Neuronal stem cell (in vitro differentiated cells): ENCODE measurements around the gene APOBEC3F.

Experiments used
- DNase-seq: peaks from one replicate; pipeline ENCODE4 v3.0.0-alpha.2; 2013; ENCODE audit warnings: low spot score
- H2AFZ ChIP-seq: one replicate; pipeline ENCODE4 v1.6.1; 2013; ENCODE audit warnings: mild to moderate bottlenecking, low read length, inconsistent platforms
- H2AK5ac ChIP-seq: 2 replicates; pipeline ENCODE4 v1.6.1; 2013; ENCODE audit warnings: low read depth, mild to moderate bottlenecking, inconsistent platforms, low read length, moderate library complexity, mixed read lengths
- H2BK120ac ChIP-seq: 2 replicates; pipeline ENCODE4 v1.6.1; 2013; ENCODE audit warnings: low read depth, mild to moderate bottlenecking, inconsistent platforms, low read length, moderate library complexity, mixed read lengths
- H2BK12ac ChIP-seq: one replicate; pipeline ENCODE4 v1.6.1; 2013; ENCODE audit warnings: low read length, inconsistent platforms
- H2BK15ac ChIP-seq: 2 replicates; pipeline ENCODE4 v1.6.1; 2013; ENCODE audit warnings: mild to moderate bottlenecking, low read length, inconsistent platforms, mixed read lengths
- H2BK5ac ChIP-seq: one replicate; pipeline ENCODE4 v1.6.1; 2013; ENCODE audit warnings: inconsistent platforms, mild to moderate bottlenecking, low read length, moderate library complexity
- H3K14ac ChIP-seq: one replicate; pipeline ENCODE4 v1.6.1; 2013; ENCODE audit warnings: low read length, inconsistent platforms
- H3K18ac ChIP-seq: 2 replicates; pipeline ENCODE4 v1.6.1; 2013; ENCODE audit warnings: low read length, inconsistent platforms
- H3K23ac ChIP-seq: 2 replicates; pipeline ENCODE4 v1.6.1; 2013; ENCODE audit warnings: low read depth, mild to moderate bottlenecking, mixed read lengths, low read length, inconsistent platforms; ENCODE audit not compliant: poor library complexity
- H3K27ac ChIP-seq: replicated peaks from 3 replicates; pipeline ENCODE4 v1.5.1; 2013; ENCODE audit warnings: low read length, inconsistent platforms
- H3K27me3 ChIP-seq, 3 experiments: 2 replicates each; pipeline ENCODE4 v1.6.1; 2013; ENCODE audit warnings: low read length in 3 of 3, mild to moderate bottlenecking in 2 of 3, inconsistent platforms in 1 of 3, low read depth in 1 of 3, mixed read lengths in 1 of 3, moderate library complexity in 1 of 3; ENCODE audit not compliant: control insufficient read depth in 3 of 3, insufficient read depth in 3 of 3
- H3K36me3 ChIP-seq, 2 donors: replicated peaks in 1 of 2; 2 replicates each; pipeline ENCODE4 v1.6.1; 2013; ENCODE audit warnings: low read length in 2 of 2; ENCODE audit not compliant: control insufficient read depth in 2 of 2, insufficient read depth in 2 of 2
- H3K4ac ChIP-seq: 2 replicates; pipeline ENCODE4 v1.6.1; 2013; ENCODE audit warnings: inconsistent platforms, mild to moderate bottlenecking, low read length, moderate library complexity
- H3K4me1 ChIP-seq, 2 donors: 1 replicate in 1 of 2; 2 replicates in 1 of 2; pipeline ENCODE4 v1.6.1; 2013; ENCODE audit warnings: low read length in 2 of 2, low read depth in 1 of 2; ENCODE audit not compliant: control insufficient read depth in 2 of 2, insufficient read depth in 1 of 2
- H3K4me2 ChIP-seq: one replicate; pipeline ENCODE4 v1.6.1; 2013; ENCODE audit warnings: mild to moderate bottlenecking, low read length, inconsistent platforms; ENCODE audit not compliant: insufficient read depth, poor library complexity, severe bottlenecking
- H3K4me3 ChIP-seq, 2 donors: 2 replicates each; pipeline ENCODE4 v1.5.1; 2013; ENCODE audit warnings: low read length in 2 of 2, mild to moderate bottlenecking in 2 of 2, inconsistent platforms in 1 of 2, moderate library complexity in 1 of 2
- H3K79me1 ChIP-seq: one replicate; pipeline ENCODE4 v1.6.1; 2013; ENCODE audit warnings: low read depth, mild to moderate bottlenecking, inconsistent platforms, low read length, moderate library complexity
- H3K9ac ChIP-seq: one replicate; pipeline ENCODE4 v1.6.1; 2013; ENCODE audit warnings: mild to moderate bottlenecking, low read depth, low read length, inconsistent platforms; ENCODE audit not compliant: poor library complexity
- H3K9me3 ChIP-seq, 2 donors: replicated peaks in 1 of 2; 2 replicates each; pipeline versions ENCODE3 to v1.6.1; 2013; ENCODE audit warnings: low read length in 2 of 2, mild to moderate bottlenecking in 2 of 2, inconsistent platforms in 1 of 2, low read depth in 1 of 2, mixed read lengths in 1 of 2, moderate library complexity in 1 of 2; ENCODE audit not compliant: control insufficient read depth in 2 of 2, insufficient read depth in 1 of 2
- H4K8ac ChIP-seq: one replicate; pipeline ENCODE4 v1.6.1; 2013; ENCODE audit warnings: low read depth, mild to moderate bottlenecking, inconsistent platforms, low read length, moderate library complexity
- H4K91ac ChIP-seq: one replicate; pipeline ENCODE4 v1.6.1; 2013; ENCODE audit warnings: low read length, low read depth, mild to moderate bottlenecking, inconsistent platforms; ENCODE audit not compliant: poor library complexity
- WGBS, 2 donors: extraction: QIAGEN DNeasy Blood & Tissue Kit; methylation state at CpG; one replicate each; pipeline ENCODE4 v1.1.7; 2013; ENCODE audit warnings: missing lambda C conversion rate in 2 of 2, mixed read lengths in 1 of 2; ENCODE audit not compliant: insufficient read length in 2 of 2, insufficient replicate concordance in 1 of 2; ENCODE audit errors: extremely low coverage in 2 of 2; 5-methylcytosine and 5-hydroxymethylcytosine counted together

Gene APOBEC3F

DNA sequence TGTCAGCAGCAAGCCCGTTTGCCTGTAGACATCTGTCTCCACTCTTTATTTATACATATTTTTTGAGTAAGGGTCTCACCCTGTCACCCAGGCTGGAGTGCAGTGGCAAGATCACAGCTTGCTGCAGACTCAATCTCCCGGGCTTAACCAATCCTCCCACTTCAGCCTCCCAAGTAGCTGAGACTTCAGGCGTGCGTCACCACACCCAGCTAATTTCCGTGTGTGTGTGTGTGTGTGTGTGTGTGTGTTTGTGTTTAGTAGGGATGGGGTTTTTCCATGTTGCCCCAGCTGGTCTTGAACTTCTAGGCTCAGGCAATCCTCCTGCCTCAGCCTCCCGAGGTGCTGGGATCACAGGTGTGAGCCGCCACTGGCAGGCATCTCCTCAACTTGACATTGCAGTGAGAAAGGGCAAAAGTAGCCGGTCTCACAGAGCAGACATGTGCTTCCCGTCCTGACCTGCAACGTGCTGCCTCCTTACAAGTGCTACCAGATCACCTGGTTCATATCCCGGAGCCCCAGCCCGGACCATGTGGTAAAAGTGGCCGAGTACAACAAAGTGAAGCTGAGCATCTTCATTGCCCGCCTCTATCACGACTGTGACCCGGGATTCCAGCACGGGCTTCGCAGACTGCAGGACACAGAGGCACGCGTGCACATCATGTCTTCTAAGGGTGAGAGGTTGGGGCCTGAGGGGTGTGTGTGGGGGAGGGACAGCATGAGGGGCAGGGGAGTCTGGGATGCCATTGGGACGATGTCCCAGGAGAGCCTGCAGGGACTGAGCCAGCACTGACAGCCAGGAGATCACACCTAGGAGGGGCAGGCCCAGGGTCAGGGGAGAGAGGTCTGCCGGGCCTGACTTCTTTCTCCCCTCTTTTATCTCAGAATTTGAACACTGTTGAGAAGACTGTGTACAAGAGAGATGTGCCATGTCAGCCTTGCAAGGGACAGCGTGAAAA lies 50.7 kb downstream of the APOBEC3F start:
- no peaks in the 10 kb centered on the region for H3K36me3 ChIP-seq
- no peak overlapping the region for H3K4me3 ChIP-seq
- H3K23ac ChIP-seq = no peak overlapping the region
- peak overlapping the region; percentile 58 for H4K8ac ChIP-seq
- H2BK120ac ChIP-seq = no peak overlapping the region
- peak overlapping the region; percentile 96 for H2AK5ac ChIP-seq
- H3K14ac ChIP-seq = no peak overlapping the region
- no peak overlapping the region for H4K91ac ChIP-seq
- peak overlapping the region; percentile 5 for H2BK12ac ChIP-seq
- H3K27me3 ChIP-seq = peaks cover 0 to 35% (median 0%) of the 10 kb centered on the region in 3 experiments
- no peak overlapping the region for H3K4me2 ChIP-seq
- H3K4me1 ChIP-seq = peaks cover 6 to 19% of the 10 kb centered on the region in 2 donors
- H3K9ac ChIP-seq = no peak overlapping the region
- DNase-seq = no peak
- peak overlapping the region; percentile 42 for H2BK5ac ChIP-seq
- no peak overlapping the region for H3K4ac ChIP-seq
- H2AFZ ChIP-seq = no peak overlapping the region
- H3K27ac ChIP-seq = no peak overlapping the region
- peak overlapping the region; percentile 85 for H3K18ac ChIP-seq
- H2BK15ac ChIP-seq = peak overlapping the region; percentile 95
- no peaks in the 10 kb centered on the region for H3K79me1 ChIP-seq
- H3K9me3 ChIP-seq = no peaks in the 10 kb centered on the region
- WGBS, 2 donors = no CpG with 5 or more reads among the region's 23 CpGs

DNA sequence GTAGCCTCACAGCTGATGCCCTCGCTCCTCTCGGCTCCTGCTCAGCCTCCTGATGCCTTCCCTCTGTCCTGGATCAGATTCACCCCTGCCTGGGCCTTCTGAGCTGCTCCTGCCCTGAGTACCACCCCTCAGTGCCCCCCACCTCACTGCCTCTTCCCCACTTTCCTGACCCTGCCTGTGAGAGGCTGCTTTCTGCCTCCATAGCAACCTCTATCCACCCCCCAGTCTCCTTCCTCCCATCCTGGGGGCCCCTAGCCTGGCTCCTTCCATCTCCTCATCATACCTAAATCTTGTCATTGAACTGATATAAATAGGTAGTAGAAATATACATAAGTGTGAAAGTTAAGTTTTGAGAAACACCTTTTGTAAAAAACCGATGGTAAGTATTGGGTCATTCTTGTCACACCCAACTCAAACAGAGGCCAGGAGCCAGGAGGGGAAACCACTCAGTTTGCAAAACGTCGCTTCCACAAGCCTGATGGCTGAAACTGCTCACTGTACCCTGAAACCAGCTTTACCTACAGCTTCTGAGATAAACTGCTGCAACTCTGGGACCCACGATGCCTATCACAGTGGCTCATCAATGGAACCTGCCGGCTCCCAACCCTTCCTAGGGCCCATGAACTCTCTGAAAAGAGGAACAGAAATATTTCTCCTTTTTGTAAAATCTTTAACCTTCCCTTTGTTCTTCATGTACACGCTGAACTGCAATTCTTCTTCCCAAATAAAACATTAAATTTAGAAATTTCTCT lies 51.6 kb downstream of the APOBEC3F start:
- H3K36me3 ChIP-seq = no peaks in the 10 kb centered on the region
- no peak overlapping the region for H3K4ac ChIP-seq
- peak overlapping the region; percentile 30 for H2BK12ac ChIP-seq
- H3K27ac ChIP-seq = no peak overlapping the region
- DNase-seq = no peak
- H4K8ac ChIP-seq = no peak overlapping the region
- peaks cover 13 to 20% of the 10 kb centered on the region in 2 donors for H3K4me1 ChIP-seq
- H2BK120ac ChIP-seq = no peak overlapping the region
- no peak overlapping the region for H4K91ac ChIP-seq
- no peaks in the 10 kb centered on the region for H3K9me3 ChIP-seq
- H3K14ac ChIP-seq = no peak overlapping the region
- H2BK15ac ChIP-seq = peak overlapping the region; percentile 38
- H3K23ac ChIP-seq = no peak overlapping the region
- H3K79me1 ChIP-seq = no peaks in the 10 kb centered on the region
- no peak overlapping the region for H3K4me2 ChIP-seq
- H2BK5ac ChIP-seq = peak overlapping the region; percentile 42
- no peak overlapping the region for H3K9ac ChIP-seq
- peak overlapping the region; percentile 96 for H2AK5ac ChIP-seq
- H3K18ac ChIP-seq = peak overlapping the region; percentile 6
- WGBS, 2 donors = no CpG with 5 or more reads among the region's 8 CpGs
- no peak overlapping the region for H2AFZ ChIP-seq
- H3K4me3 ChIP-seq = no peak overlapping the region
- peaks cover 0 to 34% (median 0%) of the 10 kb centered on the region in 3 experiments for H3K27me3 ChIP-seq

DNA sequence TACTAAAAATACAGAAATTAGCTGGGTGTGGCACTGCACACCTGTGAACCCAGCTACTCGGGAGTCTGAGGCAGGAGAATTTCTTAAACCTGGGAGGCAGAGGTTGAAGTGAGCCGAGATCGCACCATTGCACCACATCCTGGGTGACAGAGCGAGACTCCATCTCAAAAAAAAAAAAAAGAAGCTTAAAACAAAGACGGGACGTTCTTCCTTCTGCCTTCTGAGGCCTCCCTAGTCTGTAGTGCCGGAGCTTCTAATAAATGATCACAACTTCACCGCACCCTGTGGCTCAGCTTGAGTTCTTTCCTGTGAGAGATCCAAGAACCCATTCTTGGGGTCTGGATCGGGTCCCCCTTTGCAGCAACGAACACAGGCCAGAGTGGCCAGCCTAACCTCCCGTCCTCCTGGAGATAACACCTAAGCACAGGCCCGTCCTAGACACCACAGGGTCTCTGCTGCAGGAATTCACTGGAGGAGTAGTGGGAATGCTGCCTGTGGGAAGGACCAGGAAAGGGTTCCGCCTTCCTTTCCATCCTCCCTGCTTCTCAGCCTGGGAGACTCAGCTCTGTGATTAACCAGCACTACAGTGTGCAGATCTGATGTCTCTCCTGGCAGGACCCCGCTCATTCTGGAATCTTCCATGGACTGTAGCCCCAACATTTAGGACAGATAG lies 54.2 kb downstream of the APOBEC3F start:
- peaks cover 16 to 19% of the 10 kb centered on the region in 2 donors for H3K4me1 ChIP-seq
- no peak overlapping the region for H3K9ac ChIP-seq

More for the DNA sequence above, 54.2 kb downstream of the APOBEC3F start:
- no peaks in the 10 kb centered on the region for H3K9me3 ChIP-seq
- H3K4ac ChIP-seq = no peak overlapping the region
- H4K91ac ChIP-seq = no peak overlapping the region
- no peak overlapping the region for H2AFZ ChIP-seq
- DNase-seq = no peak
- H3K23ac ChIP-seq = no peak overlapping the region
- H2BK12ac ChIP-seq = peak overlapping the region; percentile 8
- no peak overlapping the region for H3K27ac ChIP-seq
- H2BK15ac ChIP-seq = no peak overlapping the region
- no peak overlapping the region for H3K4me3 ChIP-seq
- WGBS, 2 donors = no CpG with 5 or more reads among the region's 14 CpGs
- no peak overlapping the region for H2BK5ac ChIP-seq
- H2BK120ac ChIP-seq = no peak overlapping the region
- H2AK5ac ChIP-seq = peak overlapping the region; percentile 14
- no peak overlapping the region for H3K4me2 ChIP-seq
- H3K14ac ChIP-seq = no peak overlapping the region
- no peak overlapping the region for H3K18ac ChIP-seq
- no peaks in the 10 kb centered on the region for H3K79me1 ChIP-seq
- no peaks in the 10 kb centered on the region for H3K36me3 ChIP-seq
- H3K27me3 ChIP-seq = peaks cover 0 to 32% (median 0%) of the 10 kb centered on the region in 3 experiments
- H4K8ac ChIP-seq = no peak overlapping the region
